B cell (primary cell): ENCODE results near the gene BRD9.
"Not testable (repeated sequence)": the region's sequence is repeated elsewhere in the genome, so short reads cannot be mapped to it uniquely, and the experiment has no call there.

Experiments
- EZH2 ChIP-seq: IDR thresholded peaks from 2 replicates; pipeline ENCODE4 v1.6.1; 2012; ENCODE audit warnings: borderline replicate concordance, low read depth, mild to moderate bottlenecking, moderate library complexity, low read length; ENCODE audit not compliant: insufficient read depth, poor library complexity, severe bottlenecking
- TF ChIP-seq, protein P1 (sequence below): fragments of 200-600 bp; IDR thresholded peaks from one replicate; pipeline ENCODE4 v1.8.0; 2022; ENCODE audit warnings: antibody characterized with exemption, mild to moderate bottlenecking

DNA sequence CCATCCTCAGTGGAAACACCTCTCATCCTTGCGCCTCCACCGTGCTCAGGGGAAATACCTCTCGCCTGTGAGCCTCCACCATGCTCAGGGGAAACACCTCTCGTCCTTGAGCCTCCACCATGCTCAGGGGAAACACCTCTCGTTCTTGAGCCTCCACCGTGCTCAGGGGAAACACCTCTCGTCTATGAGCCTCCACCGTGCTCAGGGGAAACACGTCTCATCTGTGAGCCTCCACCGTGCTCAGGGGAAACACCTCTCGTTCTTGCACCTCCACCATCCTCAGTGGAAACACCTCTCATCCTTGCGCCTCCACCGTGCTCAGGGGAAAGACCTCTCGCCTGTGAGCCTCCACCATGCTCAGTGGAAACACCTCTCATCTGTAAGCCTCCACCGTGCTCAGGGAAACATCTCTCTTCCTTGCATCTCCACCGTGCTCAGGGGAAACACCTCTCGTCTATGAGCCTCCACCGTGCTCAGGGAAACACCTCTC, 46.0 kb downstream of the BRD9 start:
- TF ChIP-seq, protein P1, sequence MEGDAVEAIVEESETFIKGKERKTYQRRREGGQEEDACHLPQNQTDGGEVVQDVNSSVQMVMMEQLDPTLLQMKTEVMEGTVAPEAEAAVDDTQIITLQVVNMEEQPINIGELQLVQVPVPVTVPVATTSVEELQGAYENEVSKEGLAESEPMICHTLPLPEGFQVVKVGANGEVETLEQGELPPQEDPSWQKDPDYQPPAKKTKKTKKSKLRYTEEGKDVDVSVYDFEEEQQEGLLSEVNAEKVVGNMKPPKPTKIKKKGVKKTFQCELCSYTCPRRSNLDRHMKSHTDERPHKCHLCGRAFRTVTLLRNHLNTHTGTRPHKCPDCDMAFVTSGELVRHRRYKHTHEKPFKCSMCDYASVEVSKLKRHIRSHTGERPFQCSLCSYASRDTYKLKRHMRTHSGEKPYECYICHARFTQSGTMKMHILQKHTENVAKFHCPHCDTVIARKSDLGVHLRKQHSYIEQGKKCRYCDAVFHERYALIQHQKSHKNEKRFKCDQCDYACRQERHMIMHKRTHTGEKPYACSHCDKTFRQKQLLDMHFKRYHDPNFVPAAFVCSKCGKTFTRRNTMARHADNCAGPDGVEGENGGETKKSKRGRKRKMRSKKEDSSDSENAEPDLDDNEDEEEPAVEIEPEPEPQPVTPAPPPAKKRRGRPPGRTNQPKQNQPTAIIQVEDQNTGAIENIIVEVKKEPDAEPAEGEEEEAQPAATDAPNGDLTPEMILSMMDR: not testable (repeated sequence)
- TF ChIP-seq EZH2: not testable (repeated sequence)
